ENCODE data around the gene SLC1A1. TPM values are rescaled to one million over a fixed set of nuclear protein-coding genes. Genes with fewer than 3 reads are reported as not detected.
A peak's percentile ranks its signal among the peaks of the same experiment; 100 is the strongest.

Gene SLC1A1
- total and polyA plus RNA-seq, 12 donors, result 0.94 to 3.5 (median 1.7) TPM

DNA sequence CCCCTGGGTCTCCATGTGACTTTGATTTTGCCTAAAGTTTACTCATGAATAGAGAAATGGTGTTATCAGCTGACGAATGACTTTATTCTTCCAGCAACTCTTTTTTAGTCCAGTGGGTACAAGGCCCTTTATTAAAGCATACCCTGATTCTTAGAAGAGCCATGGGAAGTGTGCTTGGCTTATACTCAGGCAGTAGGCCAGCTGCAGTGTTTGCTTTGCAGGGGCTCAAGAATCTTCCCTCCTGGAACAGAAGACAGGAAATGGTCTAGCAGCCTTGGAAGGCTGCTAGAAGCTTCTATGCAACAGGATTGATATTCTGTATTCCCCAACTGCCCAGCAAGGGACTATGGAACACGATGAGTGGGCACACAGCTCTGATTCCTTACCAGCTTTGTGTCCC is 98.5 kb downstream of the SLC1A1 start:
- ATAC-seq (no peak), DNase-seq (no peak)
- Histone ChIP-seq H3K4me3 (no peak overlapping the region), H3K27ac (no peak overlapping the region), H3K4me1 (peaks cover 0 to 27% (median 13%) of the 10 kb centered on the region in 9 donors), H3K9me3 (no peaks in the 10 kb centered on the region), H3K36me3 (peaks cover 0 to 16% (median 0%) of the 10 kb centered on the region in 9 donors), H3K27me3 (no peaks in the 10 kb centered on the region)
- 50 to 53% methylated on average over 2 of the region's 2 CpGs for WGBS, 2 donors
- TF ChIP-seq, protein P1, sequence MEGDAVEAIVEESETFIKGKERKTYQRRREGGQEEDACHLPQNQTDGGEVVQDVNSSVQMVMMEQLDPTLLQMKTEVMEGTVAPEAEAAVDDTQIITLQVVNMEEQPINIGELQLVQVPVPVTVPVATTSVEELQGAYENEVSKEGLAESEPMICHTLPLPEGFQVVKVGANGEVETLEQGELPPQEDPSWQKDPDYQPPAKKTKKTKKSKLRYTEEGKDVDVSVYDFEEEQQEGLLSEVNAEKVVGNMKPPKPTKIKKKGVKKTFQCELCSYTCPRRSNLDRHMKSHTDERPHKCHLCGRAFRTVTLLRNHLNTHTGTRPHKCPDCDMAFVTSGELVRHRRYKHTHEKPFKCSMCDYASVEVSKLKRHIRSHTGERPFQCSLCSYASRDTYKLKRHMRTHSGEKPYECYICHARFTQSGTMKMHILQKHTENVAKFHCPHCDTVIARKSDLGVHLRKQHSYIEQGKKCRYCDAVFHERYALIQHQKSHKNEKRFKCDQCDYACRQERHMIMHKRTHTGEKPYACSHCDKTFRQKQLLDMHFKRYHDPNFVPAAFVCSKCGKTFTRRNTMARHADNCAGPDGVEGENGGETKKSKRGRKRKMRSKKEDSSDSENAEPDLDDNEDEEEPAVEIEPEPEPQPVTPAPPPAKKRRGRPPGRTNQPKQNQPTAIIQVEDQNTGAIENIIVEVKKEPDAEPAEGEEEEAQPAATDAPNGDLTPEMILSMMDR (IDR thresholded peaks at IDR 0.05), result no peak
- intact Hi-C loops (cut with DNase I), result no loop called here

DNA sequence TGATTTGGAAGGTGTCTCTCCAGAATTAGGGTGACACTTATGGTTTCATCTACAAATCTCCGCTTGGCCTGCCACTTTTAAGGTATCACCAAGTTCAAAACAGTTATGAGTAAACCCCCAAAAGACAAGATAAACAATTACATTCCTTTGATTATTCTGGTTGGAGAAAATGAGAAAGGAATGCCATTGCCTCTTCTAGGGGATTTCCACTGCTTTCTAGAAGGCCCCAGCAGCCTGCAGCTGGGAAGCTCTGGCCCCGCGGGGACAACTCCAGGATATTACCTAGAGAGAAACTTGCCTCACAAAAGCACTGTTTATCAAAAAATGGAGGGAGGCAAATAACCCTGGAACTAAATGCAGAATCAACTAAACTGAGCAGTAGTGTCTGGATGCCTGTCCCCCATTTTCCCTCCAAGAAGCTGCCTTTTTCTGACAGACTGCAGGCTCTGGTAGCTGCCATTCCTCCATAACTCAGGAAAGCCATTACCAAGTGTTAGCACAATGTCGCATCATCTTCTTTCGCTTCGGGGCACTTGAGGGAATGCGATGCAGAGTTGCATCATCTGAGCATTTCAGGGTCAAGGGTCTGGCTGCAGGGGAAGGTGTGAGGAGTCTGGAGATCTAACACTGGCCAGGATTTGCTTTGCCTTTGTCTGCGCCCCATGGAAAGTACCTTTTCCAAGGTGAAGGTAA is 100.3 kb downstream of the SLC1A1 start:
- TF ChIP-seq, protein P1 (IDR thresholded peaks at IDR 0.05), result no peak

DNA sequence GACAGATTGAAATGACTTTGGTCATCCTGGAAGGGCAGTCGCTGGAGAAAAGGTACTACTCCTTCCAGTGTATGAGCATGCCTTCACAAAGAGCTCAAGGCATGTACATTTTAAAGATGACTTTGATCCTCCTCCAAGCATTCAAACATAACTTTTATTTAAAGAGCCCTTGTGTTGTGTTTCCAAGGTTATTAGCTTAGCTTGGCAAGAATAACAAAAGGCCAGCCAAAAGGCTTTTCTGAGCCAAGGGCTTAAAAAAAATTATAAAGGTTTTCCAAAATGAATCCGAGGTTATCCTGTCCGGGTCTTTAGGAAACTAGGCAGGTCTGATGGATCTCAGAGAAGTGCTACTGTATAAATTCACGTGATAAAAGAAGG is 100.8 kb downstream of the SLC1A1 start:
- Histone ChIP-seq H3K27me3 (no peaks in the 10 kb centered on the region), H3K27ac (no peak overlapping the region), H3K4me3 (no peak overlapping the region), H3K4me1 (peaks cover 0 to 42% (median 13%) of the 10 kb centered on the region in 9 donors), H3K36me3 (no peaks in the 10 kb centered on the region), H3K9me3 (no peaks in the 10 kb centered on the region)
- DNase-seq (no peak), ATAC-seq (peak in 5 of 8 donors; percentile 19 to 69 (median 35))
- intact Hi-C loops (cut with DNase I), result loop anchor here in 2 of 10 donors (5.0 to 10.0 kb wide), 2 partner anchors 34 to 96 kb away; partner anchors contain the start of gene SLC1A1 (in 1 of the 2)
- TF ChIP-seq, protein P1 (IDR thresholded peaks at IDR 0.05), result no peak
- 42 to 59% methylated on average over 4 of the region's 4 CpGs for WGBS, 2 donors

More for the DNA sequence above, 100.3 kb downstream of the SLC1A1 start:
- WGBS, 2 donors, result 75 to 85% methylated on average over 8 of the region's 8 CpGs
- H3K27ac ChIP-seq, result no peak overlapping the region
- no peaks in the 10 kb centered on the region for H3K9me3 ChIP-seq
- H3K4me1 ChIP-seq, result peaks cover 0 to 37% (median 13%) of the 10 kb centered on the region in 9 donors
- no peak for DNase-seq
- intact Hi-C loops (cut with DNase I), result loop anchor here in 2 of 10 donors (5.0 to 10.0 kb wide), 2 partner anchors 33 to 96 kb away; partner anchors contain the start of gene SLC1A1 (in 1 of the 2)
- H3K27me3 ChIP-seq, result no peaks in the 10 kb centered on the region
- ATAC-seq, result no peak
- no peaks in the 10 kb centered on the region for H3K36me3 ChIP-seq
- H3K4me3 ChIP-seq, result no peak overlapping the region

DNA sequence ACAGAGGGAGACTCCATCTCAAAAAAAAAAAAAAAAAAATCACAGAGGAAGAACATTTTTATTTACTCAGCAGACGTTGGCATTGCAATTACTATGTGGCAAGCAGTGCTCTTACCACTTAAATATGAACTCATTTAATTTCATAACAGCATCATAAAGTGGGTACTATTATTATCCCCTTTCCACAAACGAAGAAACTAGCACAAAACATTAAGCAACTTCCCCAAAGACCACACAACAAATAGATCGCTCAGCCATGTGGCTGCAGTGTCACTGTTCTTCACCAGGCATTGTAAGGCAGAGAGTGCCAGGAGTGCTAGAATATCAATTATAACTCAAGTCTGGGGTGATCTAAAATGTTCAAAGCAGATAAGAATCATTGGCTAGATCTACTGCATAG is 102.0 kb downstream of the SLC1A1 start:
- Histone ChIP-seq H3K27me3 (no peaks in the 10 kb centered on the region), H3K4me3 (no peak overlapping the region), H3K4me1 (peaks cover 0 to 48% (median 15%) of the 10 kb centered on the region in 9 donors), H3K36me3 (no peaks in the 10 kb centered on the region), H3K27ac (no peak overlapping the region), H3K9me3 (no peaks in the 10 kb centered on the region)
- DNase-seq (no peak), ATAC-seq (no peak)
- intact Hi-C loops (cut with DNase I), result loop anchor here in 2 of 10 donors (5.0 to 10.0 kb wide), 2 partner anchors 35 to 97 kb away; partner anchors contain the start of gene SLC1A1 (in 1 of the 2)
- TF ChIP-seq, protein P1 (IDR thresholded peaks at IDR 0.05), result no peak
- 89 to 94% methylated on average over 3 of the region's 3 CpGs for WGBS, 2 donors

All from heart right ventricle (tissue), 16 donors.